HL-60/S4 treated with retinoic acid at 250 ng/mL for 4 days and 3 days (cell line): ENCODE data around the gene GTF3C4.

Experiments
- in situ Hi-C: fragments of 300-500 bp; cut with MboI; formaldehyde crosslinking; loops from 2 replicates; pipeline ENCODE4 v1.7.0; 2022; ENCODE audit warnings: low sequenced_read_pairs

The GTF3C4 gene

DNA sequence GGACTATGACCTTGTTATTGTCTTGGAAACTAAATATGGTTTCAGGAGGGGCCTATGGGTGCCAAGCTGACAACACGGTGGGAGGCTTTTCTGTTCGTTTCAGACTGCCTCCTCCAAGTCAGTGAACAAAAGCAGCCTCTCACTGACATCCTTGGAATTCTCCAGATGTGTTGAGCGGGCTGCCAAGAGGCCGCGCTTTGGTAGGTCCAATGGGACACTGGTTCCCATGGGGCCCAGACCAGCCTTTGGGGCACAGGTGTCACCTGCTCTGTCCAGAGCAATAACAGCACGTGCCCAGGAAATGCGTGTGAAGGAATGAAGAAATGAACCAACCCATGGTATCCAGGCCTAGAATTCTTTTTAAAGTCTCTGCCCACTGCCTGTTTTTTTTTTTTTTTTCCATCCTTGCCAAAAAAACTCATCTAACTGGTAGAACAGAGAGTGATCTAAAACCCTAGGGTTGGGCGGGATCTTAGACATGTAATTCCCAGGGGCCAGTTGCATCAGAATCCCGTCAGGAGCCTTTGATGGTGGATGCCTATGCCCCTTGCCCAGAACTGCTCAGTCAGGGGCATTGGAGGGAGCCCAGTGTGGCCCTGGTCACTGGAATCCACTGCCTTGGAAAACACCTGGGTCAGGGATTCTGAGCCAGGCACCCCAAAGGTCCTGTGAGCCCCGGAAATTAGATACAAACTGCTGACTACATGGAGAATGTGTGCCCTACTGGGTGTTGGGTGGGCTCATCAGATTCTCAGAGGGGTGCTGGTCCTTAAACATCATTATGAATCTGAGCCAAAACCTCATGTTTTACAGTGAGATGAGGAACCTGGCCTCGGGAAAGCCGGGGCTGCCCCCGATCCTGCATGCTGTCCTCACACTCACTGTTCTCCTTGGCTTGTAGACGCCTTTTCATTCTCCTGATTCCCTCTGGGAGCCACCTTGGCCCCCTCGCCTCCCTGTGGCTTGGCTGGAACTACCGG lies 60.1 kb downstream of the GTF3C4 start:
- in situ Hi-C loops, result no loop called here

DNA sequence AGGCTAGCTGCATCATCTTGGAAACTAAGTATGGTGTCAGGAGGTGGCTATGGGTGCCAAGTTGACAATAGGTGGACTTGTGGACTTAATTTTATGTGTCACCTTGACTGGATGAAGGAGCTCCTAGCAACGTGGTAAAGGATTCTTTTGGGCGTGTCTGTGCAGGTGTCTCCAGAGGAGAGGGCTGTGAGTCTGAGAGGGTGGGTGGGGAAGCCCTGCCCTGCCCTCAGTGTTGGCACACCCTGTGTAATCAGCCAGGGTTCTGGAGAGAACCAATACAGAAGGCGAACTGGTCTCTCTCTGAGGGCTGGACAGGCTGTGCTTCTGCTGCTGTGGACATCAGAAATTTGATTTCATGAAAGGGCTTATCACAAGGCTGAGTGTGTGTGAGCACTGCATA lies 61.0 kb downstream of the GTF3C4 start:
- in situ Hi-C loops, result no loop called here

GRCh38 chr9:132732326-132733259 lies 62.3 kb downstream of the GTF3C4 start:
- in situ Hi-C loops, result no loop called here

GRCh38 chr9:132733260-132733815 lies 63.1 kb downstream of the GTF3C4 start:
- in situ Hi-C loops, result no loop called here

GRCh38 chr9:132739710-132740310 lies 69.5 kb downstream of the GTF3C4 start:
- in situ Hi-C loops, result no loop called here

DNA sequence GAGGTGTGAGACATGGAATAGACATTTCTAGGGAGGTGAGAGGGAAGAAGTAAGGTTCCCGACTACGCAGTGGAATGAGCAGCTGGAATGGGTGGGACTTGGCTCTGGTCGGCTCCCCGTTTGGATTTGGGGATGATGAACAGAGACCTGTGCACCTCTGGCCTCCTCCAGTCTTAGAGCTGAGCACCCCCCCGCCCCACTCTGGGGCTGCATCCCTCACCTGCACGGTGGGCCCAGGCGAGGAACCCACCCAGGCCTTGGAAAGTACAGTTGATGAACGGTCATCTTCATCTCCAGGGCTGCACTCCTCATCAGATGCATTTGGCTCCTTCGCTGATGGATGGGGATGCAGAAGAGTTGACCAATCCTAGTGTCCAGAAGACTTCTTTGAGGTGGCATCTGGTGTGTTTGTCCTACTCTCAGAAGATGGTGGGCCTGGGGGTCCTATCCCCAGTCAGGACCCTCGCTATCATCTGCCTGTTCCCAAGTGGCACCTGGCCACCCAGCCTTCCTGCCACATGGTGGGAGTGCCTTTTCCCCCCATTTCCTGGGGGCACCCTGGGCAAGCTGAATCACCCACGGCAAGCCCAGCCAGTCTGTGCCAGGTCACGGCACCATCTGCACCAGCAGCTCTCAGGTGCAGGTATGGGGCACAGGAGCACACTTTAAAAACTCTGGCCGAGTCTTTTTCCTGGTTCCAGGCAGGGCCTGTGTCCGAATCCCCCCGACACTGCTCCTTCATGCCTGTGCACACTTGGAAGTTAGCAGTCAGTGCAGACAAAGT lies 70.5 kb downstream of the GTF3C4 start:
- in situ Hi-C loops, result no loop called here

GRCh38 chr9:132742821-132743311 lies 72.6 kb downstream of the GTF3C4 start:
- in situ Hi-C loops, result no loop called here

DNA sequence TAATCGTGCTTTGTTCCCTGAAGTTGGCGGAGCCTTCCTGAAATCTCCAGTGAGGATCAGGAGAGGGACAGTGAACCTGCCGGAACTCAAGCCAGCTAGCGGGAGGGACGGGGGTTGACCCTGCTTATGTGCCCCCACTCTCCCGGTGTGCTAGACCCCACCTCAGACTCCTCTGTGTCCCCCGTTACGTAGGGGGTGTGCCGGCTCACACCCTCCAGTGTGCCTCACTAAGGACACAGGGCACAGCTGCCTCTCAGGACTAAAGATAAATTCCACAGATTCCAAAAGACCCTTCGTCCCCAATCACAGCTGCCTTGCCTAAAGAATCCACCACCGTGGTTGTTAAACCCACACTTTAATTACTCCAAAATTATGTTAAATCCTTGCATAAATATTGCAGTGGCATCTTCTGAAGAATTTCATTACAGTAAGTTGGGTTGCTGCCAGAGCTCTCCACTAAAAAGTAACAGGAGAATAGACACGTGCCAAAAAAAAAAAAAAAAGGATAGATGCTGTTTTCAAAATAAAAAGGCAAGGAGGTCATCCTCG lies 73.7 kb downstream of the GTF3C4 start:
- in situ Hi-C loops, result no loop called here
